ENCODE data around the gene BMPER. TPM values are rescaled to one million over a fixed set of nuclear protein-coding genes. Genes with fewer than 3 reads are reported as not detected.

Gene BMPER
- total RNA-seq, 1 donor from 2014 or later, result 5.0 TPM

DNA sequence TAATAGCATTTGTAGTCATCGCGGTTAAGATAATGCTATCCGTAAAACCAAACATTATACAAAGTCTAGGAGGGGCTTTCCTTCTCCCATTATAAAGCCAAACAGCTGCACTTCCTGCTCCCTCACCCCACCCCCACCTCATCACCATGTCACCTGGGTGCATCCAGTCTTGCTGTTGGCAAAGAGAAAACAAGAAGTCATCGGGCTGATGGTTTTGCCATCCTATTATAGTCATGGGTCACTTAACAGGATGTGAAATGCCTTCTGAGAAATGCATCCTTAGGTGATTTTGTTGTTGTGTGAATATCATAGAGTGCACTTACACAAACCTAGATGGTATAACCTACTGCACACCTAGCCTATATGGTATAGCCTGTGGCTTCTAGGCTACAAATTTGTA is 157.0 kb downstream of the BMPER start:
- DNase-seq (ENCODE audit: low spot score), result no peak

DNA sequence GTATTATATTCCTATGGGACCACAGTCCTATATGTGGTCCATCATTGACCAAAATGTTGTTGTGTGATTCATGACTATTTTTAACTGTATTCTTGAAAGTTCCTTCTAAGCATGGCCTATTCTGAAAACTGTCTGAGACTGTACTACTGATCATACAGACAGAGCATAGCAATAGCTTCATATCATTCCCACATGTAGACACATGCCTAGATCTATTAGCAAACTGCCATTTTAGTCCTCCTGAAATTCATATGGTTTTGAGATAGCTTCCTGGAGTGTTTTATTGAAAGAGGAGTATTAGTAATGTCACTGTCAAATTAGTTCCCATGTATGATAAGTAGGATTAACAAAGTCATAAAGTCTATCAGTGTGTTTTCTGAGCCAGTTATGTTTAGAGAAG is 157.5 kb downstream of the BMPER start:
- no peak for DNase-seq (ENCODE audit: low spot score)

DNA sequence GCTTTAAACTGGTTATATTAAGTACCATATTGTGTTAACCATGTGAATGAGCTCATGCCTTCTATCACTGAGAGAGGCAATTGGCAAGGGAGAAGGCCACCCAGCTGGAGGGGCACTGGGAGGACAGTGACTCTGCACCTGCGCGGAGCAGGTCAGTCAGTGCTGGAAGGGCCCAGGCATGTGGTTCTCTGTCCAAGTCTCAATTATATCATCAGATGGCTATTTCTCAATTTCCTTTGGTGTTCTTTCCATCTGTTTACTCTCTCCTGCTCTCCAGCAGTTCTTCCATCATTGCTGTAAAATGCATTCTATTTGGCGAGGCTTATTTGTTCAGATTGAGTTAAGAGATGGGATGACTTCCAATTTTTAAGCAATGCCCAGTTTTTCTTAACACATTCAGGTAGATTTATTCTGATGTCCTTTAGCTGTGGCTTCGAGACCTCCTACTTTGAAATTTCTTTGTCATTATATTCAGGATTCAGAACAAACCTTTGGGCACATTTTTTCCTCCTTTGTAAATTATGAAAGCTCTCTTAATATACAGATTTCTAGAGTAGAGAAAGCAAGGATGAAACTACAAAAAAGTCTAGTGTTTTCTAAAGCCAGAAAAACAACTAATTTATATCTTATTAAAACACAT is 159.3 kb downstream of the BMPER start:
- no peak for DNase-seq (ENCODE audit: low spot score)

DNA sequence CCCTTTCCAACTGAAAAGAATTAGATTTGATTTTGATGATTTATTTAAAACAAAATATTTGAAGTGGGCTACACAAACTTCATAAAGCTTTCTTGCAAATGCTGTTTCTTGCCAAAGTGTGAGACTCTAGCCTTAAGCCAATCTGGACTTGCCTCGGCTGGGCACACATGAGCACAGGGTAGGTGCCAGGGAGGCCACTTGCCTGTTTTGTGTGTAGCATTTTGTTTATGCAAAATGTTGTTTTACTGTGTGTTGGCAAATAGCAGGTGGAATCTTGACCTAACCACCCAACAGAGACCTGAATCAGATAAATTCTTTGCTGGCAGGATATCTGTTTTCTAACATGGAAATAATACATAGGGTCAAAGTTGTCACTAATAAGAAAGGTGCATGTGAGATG is 161.1 kb downstream of the BMPER start:
- DNase-seq (ENCODE audit: low spot score), result no peak

DNA sequence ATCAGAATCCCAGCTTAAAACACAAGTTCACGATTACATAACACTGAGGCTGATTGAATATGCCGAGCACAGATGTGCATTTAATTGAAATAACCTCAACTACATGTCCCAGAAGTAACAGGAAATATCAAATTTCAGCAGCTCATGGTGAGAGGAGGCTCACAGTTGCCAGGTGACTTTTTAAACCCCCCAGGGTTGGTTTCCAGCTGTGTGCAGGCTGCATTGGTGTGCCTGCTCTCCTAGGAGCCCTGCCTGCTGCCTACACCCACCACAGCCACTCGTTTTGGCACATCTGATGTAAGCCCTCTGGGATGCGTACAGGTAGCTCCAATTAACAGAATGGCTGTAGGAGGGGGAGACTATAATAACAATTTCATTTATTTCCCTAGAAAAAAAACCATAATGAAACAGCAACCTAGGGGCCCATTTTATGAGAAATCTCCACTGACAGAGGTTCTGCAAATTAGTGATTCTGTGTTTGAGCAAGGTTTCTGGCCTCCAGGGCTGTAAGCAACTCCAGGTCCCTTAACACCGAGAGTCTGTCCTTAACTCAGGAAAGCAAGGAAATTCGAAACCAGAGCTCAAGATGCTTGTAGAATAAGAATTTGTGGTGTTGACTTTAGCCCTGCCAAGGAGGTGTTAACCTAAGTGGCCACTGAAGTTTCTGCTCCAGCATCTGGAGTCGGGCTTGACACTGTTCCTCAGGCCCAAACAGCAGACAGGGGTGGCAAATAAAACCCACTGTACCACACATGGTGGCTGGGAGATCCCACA is 161.9 kb downstream of the BMPER start:
- DNase-seq (ENCODE audit: low spot score), result no peak

DNA sequence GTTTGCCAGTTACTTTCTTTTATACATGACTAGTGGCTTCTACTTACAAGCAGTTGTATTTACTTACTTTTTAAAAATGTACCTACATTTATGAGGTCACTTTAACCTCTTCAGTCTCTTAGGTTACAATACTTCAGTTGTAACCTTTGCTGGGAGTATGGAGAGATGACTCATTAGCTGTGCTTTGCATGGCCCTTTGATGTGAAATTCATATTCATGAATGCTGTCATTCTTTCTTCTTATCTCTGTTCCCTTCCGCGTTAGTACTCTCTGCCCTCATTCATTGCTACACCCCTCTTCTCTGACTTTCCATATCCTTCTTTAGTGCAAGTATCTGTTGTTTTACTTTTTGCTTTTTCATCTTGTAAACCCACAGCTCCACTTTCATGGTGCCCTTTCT is 164.3 kb downstream of the BMPER start:
- no peak for DNase-seq (ENCODE audit: low spot score)

DNA sequence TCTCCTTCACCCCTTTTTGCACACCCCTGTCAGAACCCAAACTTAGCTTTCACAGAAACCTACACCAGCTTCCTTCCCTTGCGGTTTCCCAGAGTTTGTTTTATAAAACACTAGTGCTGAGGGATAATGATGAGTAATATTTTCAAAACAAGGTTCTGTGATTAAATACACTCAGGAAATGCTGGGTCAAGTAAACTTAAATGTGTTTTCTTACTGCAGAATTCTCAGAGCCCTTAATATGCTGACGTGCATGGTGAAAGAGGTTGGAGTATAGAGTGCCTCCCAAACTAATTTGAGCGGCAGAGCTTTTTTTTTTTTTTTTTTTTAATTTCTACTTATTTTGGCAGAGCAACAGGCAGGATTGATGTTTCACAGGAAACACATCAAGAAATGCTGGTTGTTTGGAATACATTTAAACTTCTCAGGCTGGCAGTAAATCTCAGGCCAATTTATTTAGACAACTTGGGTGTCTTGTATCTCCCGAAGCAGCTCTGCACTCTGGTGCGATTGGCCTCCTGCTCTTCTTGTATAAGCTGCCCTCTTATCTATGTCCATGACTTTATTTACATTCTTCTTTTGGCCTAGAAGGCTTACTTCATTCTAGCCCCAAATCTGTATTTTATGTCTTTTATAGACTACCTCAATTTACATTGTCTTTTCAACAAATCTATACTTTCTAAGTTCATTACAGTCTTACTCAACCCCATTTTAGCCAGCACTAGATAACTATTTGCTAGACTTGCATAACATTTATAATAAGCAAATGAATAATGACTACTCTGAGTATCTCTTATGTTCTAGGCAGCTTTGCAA is 165.4 kb downstream of the BMPER start:
- DNase-seq (ENCODE audit: low spot score), result no peak

DNA sequence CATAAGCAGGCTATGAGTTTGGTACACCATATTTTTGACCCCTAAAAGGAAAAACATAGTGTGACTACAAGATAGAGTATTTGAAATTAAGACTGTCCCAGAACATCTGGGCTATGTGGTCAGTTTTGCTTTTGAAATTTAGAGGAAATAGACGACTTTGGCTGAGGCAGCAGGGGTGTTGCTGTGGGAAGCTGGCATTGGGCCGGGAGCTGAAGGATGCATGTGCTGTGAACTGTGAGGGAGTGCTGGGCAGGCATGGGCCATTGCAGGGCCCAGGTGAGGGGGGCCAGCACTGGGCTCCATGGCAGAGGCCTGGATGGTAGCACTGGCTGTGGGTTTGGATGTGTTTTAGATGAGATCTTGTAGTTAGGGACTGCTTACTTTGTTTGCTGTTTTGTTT is 168.3 kb downstream of the BMPER start:
- no peak for DNase-seq (ENCODE audit: low spot score)

DNA sequence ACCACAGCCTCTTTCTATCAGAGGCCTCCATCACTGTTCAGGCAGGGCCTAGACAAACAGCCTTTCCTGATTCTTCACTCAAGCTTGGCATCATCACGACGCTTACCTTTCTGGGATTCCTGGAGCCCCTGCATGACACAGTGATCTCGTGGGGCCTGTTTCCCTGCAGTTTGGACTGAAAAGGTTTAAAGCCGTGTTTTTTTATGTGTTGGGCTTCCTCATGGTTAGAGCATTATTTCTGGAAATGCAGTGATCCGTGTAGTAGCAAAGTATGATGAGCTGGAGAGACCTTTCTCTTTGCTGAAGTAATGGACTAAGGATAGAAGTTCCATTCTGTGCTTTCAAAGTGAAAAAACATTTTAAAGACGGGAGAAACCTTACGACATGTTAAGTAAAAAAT is 169.1 kb downstream of the BMPER start:
- DNase-seq (ENCODE audit: low spot score), result no peak

DNA sequence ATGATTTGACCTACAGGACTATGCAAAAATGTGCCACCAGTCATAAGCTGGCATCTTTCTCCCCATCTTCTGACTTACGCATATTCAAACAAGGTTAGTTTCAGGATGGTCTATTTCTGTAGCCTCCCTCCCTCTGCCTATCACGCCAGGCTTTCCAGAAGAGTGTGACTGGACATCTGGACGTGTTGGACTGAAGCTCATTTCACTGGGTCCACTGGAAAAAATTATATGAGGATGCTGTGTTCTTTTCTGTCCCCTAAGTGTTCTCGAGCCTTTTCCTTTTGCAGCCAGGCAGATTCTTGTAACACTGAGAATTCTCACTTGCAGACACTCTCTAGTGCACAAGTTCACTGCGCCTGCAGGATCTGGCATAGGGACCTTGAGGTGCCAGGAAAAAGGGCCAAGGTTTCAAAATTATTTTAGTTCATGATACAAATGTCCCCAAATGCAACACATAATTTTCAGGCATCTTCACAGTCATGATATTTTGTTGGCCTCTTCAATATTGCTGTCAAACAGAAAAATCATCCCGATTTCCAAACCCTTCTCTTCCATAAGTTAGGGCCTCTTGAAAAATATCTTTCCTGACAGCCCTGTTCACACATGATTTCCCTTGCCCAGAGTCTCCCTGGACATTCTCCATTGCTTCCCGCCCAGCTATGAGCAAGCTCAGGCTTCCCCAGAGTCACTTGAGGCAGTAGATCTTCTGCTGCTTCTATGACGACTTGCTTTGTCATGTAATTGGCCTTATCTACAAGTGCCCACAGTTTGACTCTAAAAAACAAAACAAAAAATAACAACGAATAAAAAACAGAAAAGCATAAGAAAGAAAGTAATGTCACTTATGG is 170.4 kb downstream of the BMPER start:
- no peak for DNase-seq (ENCODE audit: low spot score)

DNA sequence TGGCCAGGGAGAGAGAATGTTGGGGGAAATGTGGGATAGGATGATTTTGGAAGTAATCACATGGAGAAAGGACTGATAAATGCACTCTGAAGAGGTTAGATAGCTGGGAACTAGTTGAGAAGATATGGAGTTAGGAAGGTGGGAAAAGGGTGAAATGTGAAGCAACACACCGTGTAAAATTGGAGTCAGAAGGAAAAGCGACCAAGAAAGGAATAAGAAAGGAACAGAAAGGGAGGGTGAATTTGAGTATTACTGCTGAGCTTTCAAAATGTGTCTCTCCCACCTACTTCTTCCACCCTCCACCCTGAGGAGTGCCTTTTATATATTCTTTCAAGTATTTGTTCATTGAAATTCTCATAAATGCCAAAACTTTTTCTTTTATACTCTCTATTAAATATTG is 171.8 kb downstream of the BMPER start:
- no peak for DNase-seq (ENCODE audit: low spot score)

DNA sequence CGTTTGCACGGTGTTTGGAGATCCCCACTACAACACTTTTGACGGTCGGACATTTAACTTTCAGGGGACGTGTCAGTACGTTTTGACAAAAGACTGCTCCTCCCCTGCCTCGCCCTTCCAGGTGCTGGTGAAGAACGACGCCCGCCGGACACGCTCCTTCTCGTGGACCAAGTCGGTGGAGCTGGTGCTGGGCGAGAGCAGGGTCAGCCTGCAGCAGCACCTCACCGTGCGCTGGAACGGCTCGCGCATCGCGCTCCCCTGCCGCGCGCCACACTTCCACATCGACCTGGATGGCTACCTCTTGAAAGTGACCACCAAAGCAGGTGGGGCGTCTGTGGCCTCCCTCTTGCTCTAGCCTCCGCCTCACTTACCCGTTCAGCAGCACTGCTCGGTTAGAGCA is 173.5 kb downstream of the BMPER start:
- DNase-seq (ENCODE audit: low spot score), result no peak

DNA sequence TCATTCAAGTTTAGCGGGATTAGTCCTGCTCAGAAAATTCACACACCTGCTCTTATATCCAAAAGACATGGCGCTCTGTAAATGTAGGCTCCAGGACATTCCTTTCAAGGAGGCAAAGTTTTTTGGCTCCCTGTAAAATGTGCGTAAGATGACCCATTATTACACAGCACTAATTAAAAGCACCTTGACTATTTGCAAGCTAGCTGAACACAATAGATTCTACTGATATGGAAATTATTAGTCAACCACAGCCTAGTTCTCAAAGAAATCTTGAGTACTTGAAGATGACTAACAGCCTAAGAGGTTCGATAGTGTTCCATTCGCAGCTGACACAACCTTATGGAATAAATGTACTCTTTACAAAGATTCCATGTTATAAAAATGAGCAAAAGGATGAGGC is 175.2 kb downstream of the BMPER start:
- no peak for DNase-seq (ENCODE audit: low spot score)

DNA sequence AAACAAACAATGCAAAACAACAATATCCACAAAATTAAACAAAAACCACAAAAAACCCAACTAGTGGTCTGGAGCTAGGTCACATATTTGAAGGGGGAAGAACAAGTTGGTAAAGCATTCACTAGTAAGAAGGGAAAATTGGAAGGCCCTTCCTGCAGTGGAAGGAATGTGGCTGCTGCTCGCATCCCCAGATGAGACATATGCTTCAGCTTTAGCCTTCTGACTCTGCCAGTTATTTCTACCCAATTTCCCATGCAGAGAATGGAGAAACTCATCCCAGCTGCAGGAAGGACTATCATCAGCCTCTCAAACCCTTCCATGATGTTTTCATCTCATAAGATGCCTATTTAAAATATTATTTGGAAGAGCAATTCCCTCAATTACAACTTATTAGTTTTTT is 176.6 kb downstream of the BMPER start:
- DNase-seq (ENCODE audit: low spot score), result no peak

DNA sequence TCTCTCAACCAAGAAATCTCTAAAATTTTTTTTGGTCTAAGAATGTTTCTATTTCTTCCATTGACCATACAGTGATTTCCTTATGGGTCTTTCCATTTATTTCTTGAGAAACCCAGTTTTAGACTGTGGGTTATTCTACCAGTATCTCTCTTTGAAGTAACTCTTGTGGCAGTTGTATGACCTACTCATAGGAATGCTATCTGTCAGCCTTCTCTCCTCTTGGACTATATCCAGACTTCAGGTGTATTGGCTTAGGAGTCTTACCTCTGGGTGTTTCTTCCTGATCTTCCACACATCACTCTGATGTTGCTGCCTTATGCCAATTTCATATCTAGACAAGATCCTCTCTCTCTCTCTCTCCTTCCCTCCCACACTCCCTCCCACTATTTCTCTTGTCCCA is 178.1 kb downstream of the BMPER start:
- no peak for DNase-seq (ENCODE audit: low spot score)

DNA sequence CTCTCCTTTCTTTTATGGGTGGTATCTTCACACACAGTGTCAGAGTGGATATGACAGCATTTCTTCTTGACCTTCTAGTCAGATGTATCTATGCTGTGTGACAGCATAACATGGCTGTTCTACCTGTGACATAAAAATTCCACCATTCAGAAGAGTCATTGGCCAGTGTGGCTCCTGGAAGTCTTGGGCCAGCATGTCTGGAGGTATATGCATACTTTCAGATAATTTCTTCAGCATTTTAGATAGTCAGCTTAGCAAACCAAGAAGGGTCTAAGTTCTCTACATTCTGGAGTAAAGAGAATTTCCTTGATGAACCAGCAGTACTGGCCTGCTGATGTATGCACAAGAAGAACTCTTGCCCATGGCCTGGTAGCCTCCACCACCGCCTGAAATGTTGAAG is 179.3 kb downstream of the BMPER start:
- no peak for DNase-seq (ENCODE audit: low spot score)

DNA sequence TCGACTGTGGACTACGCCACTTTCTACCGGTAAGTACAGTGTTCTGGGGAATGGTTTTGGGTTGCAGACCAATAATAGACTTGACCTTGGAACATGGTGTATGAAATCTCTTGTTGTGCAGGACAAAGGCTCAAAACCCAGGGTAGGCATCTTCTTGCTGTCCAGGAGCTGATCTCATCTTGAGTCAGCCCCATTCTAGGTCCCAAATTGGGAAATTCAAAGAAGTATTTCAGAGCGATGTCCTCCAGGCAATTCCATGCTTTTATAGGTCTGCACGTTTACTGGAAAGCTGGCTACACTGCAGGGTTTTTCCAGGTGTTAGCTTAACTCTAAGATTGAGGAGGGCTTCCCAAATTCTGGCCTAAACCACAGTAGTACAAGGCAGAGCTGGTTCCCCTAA is 180.7 kb downstream of the BMPER start:
- DNase-seq (ENCODE audit: low spot score), result no peak

DNA sequence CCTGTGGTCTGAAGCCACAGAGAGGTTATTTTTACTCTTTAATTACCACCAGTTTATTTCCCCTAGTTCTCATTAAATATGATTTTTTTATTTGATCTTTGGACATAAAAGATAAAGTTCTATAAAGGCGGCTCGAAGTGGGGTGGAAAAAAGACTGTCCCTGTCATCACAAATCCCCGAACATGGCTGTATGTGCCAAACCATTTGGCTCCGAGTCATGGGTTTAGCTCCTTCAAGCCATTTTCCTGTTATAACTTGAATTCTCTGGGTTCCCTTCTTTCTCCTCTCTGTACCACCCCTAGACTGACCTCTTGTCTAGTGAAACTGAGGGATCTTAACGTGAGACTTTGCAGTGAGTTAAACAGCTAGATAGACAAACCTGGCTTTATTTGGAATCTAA is 181.6 kb downstream of the BMPER start:
- DNase-seq (ENCODE audit: low spot score), result no peak

DNA sequence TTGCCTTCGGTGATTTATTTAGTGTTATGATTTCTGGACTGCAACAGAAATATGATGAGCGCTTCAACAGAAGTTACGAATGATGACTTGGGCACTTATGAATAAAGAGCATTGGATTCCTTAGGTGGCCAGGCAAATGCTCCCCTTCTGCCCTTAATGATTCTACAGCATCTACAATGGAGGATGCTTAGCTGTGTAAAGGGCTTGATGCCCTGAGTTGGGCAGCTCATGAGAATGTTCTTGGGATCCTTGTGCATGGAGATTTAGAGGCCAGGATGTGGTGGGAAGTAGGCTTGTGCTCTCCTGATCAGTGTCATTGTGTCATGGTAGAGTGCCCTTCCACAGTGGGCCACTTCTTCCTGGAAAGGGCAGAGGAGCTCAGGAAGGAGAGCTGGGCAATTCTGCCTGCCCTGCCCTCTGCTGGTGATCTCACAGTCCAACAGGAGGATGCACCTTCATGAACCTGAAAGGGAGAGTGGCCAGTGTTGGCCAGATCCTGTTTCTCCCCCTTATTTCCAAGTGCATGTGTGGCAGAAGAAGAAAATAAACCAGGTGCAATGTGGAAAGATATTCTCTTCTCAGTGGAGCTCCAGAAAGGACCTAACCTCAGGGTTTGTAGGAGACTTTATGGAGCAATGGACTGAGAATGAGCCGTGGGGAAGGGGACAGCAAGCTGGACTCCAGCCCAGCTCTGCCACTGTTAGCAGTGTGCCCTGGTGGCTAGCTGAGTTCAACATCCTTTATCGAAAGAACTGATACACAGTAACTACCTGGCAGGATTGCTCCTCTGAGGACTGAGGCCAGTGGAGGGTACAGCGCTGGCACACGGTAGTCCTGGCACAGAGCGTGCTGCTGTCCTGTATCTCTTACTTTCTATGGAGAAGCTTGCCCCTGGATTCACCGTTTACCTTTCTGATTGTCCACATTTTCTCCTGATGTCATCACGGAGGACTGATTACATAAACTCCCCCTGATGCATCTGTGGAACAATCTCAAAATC is 182.9 kb downstream of the BMPER start:
- no peak for DNase-seq (ENCODE audit: low spot score)

DNA sequence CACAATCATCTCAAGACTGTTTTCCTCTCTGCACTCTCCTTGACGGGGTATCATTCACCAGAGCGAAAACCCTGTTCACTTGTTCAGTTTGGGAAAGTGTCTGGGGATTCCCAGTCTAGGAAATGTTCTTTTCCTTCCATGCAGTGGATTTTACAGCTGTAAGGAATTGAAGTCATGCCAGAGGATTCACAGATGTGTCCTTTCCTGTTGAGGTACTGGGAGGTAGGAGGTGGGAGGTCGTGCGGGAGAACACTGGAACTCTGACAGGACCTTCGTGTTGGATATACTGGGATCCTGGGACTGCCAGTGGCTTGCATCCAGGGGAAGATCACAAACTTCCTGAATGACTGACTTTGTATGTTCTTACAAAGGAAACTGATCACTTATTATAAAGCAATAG is 185.5 kb downstream of the BMPER start:
- no peak for DNase-seq (ENCODE audit: low spot score)
